Esophagus (tissue), 2 donors: Measurements from ENCODE around the gene SMARCD2. TPM values are rescaled to one million over a fixed set of nuclear protein-coding genes. Genes with fewer than 3 reads are reported as not detected.

Experiments
- H3K27ac ChIP-seq, 2 donors: one replicate each; pipeline ENCODE4 v1.5.1; 2013; ENCODE audit warnings: low read depth in 2 of 2, mild to moderate bottlenecking in 2 of 2, inconsistent platforms in 1 of 2, low read length in 1 of 2, moderate library complexity in 1 of 2
- H3K27me3 ChIP-seq, 2 donors: one replicate each; pipeline ENCODE4 v1.6.1; 2013; ENCODE audit warnings: low read length in 2 of 2, control low read depth in 1 of 2, mild to moderate bottlenecking in 1 of 2; ENCODE audit not compliant: insufficient read depth in 2 of 2, control insufficient read depth in 1 of 2
- H3K36me3 ChIP-seq, 2 donors: one replicate each; pipeline ENCODE4 v1.6.1; 2013; ENCODE audit warnings: low read length in 1 of 2; ENCODE audit not compliant: control insufficient read depth in 2 of 2, insufficient read depth in 2 of 2
- H3K4me1 ChIP-seq, 2 donors: one replicate each; pipeline ENCODE4 v1.6.1; 2013; ENCODE audit warnings: low read length in 1 of 2; ENCODE audit not compliant: control insufficient read depth in 2 of 2, insufficient read depth in 2 of 2
- H3K4me3 ChIP-seq, 2 donors: one replicate each; pipeline ENCODE4 v1.5.1; 2013; ENCODE audit warnings: low read length in 2 of 2, mild to moderate bottlenecking in 2 of 2, low read depth in 1 of 2, moderate library complexity in 1 of 2
- H3K9me3 ChIP-seq, 2 donors: one replicate each; pipeline ENCODE4 v1.6.1; 2013; ENCODE audit warnings: mild to moderate bottlenecking in 2 of 2, low read depth in 1 of 2, low read length in 1 of 2, moderate library complexity in 1 of 2; ENCODE audit not compliant: control insufficient read depth in 2 of 2, insufficient read depth in 1 of 2
- WGBS, 2 donors: extraction: QIAGEN DNeasy Blood & Tissue Kit; methylation state at CpG; one replicate each; pipeline ENCODE4 v1.1.7; 2013; 5-methylcytosine and 5-hydroxymethylcytosine counted together
- polyA plus RNA-seq, 2 donors: library from polyadenylated mRNA; stranded (reverse); fragments of 200-250 nt; gene quantifications; one replicate each; pipeline ENCODE4 v1.2.3, GENCODE V29; 2013
- donor health status: healthy with polysubstance abuse.
- donor health status: Bipolar disorder and iron deficiency.

The SMARCD2 gene
- polyA plus RNA-seq, 2 donors, result 54.4 to 62.4 TPM

DNA sequence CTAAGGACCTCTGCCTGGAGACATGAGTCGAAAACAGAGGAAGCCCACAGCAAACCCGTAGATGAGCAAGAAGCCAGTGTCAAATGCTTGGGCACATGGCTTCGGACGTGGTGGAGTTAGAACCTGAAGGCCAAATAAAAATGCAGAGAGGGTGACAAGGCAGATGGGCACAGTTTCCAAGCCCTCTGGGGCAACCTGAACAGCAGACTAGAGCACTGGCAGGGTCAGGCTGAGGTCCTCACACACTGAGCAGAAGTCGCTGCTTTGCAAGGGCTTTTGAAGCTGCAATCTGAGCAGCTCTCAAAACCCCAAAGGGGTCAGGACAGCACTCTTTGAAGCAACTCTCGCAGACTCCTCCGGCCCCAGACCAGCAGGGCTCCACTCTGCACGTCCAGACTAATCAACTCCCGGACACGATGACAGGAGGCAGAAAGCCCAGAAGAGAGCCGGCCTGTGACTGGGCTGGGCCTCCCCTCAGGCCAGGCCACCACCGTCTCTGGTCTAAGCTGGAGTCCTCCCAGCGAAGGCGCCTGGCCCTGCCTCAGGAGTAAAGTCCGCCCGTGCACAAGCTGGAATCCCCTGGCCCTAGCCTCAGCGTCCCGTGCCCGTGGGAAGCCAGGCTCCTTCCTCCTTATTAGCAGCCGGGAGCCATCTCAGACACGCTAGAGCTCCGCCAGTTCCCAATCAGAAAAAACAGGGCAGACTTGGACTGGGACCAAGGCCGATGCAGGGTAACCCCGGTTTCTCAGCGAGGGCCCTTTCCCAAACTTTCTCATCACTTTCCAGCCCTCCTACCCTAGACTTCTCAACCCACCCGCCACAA, 924 bp downstream of the SMARCD2 start:
- H3K4me1 ChIP-seq, result peaks cover 22 to 23% of the 10 kb centered on the region in 2 donors
- peak overlapping the region; percentile 94 for H3K4me3 ChIP-seq
- H3K27me3 ChIP-seq, result no peaks in the 10 kb centered on the region
- peaks cover 0 to 8% of the 10 kb centered on the region in 2 donors for H3K36me3 ChIP-seq
- peak overlapping the region; percentile 95 to 96 for H3K27ac ChIP-seq
- no peaks in the 10 kb centered on the region for H3K9me3 ChIP-seq
- WGBS, 2 donors, result 2 to 5% methylated on average over 26 of the region's 26 CpGs

- peaks cover 0 to 8% of the 10 kb centered on the region in 2 donors for H3K36me3 ChIP-seq
- peak overlapping the region; percentile 94 for H3K4me3 ChIP-seq
- H3K4me1 ChIP-seq, result peaks cover 22 to 23% of the 10 kb centered on the region in 2 donors
- H3K9me3 ChIP-seq, result no peaks in the 10 kb centered on the region
- WGBS, 2 donors, result 30 to 36% methylated on average over 4 of the region's 4 CpGs
- H3K27ac ChIP-seq, result peak overlapping the region; percentile 95 to 96
- H3K27me3 ChIP-seq, result no peaks in the 10 kb centered on the region
Measured at GRCh38 chr17:63840591-63841349, 1.7 kb downstream of the SMARCD2 start.

DNA sequence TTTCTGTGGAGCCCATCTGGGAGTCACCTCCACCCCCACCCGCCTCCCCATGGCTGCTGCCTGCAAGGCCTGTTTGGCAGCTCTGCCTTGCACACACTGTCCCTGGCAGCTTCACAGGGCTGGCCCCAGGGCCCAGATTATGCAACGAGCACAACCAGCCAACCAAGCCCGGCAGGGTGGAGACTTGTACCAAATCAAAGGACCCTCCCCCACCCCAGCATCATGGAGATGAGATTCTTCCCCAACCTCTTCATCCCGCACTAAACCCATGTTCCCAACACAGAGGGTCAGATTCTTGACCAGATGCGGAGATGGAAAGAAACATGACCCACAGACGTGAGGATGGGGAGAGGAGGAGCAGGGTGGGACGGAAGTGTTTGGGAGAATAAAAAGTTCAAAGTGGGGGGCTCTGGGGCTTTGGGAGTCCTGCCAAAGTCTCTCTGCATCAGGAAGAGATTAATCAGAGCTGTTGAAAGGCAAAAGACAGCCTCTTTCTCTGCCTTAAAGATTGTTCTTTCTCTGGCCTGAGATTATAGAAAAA, 3.8 kb downstream of the SMARCD2 start:
- peak overlapping the region; percentile 93 to 95 for H3K27ac ChIP-seq
- WGBS, 2 donors, result 25% methylated on average over 7 of the region's 7 CpGs
- peaks cover 22 to 23% of the 10 kb centered on the region in 2 donors for H3K4me1 ChIP-seq
- H3K27me3 ChIP-seq, result no peaks in the 10 kb centered on the region
- H3K9me3 ChIP-seq, result no peaks in the 10 kb centered on the region
- peak overlapping the region in 1 of 2 donors; percentile 12 for H3K4me3 ChIP-seq
- H3K36me3 ChIP-seq, result peaks cover 6 to 22% of the 10 kb centered on the region in 2 donors

GRCh38 chr17:63837962-63838600, 4.4 kb downstream of the SMARCD2 start:
- peaks cover 11 to 29% of the 10 kb centered on the region in 2 donors for H3K36me3 ChIP-seq
- no peaks in the 10 kb centered on the region for H3K27me3 ChIP-seq
- peak overlapping the region; percentile 89 to 93 for H3K27ac ChIP-seq
- peaks cover 22 to 23% of the 10 kb centered on the region in 2 donors for H3K4me1 ChIP-seq
- H3K9me3 ChIP-seq, result no peaks in the 10 kb centered on the region
- H3K4me3 ChIP-seq, result no peak overlapping the region
- 54 to 76% methylated on average over 5 of the region's 5 CpGs for WGBS, 2 donors

- Histone ChIP-seq H3K9me3 (no peaks in the 10 kb centered on the region), H3K27ac (peak overlapping the region; percentile 89 to 93), H3K27me3 (no peaks in the 10 kb centered on the region), H3K4me3 (no peak overlapping the region), H3K36me3 (peaks cover 17 to 35% of the 10 kb centered on the region in 2 donors), H3K4me1 (peaks cover 22 to 23% of the 10 kb centered on the region in 2 donors)
- WGBS, 2 donors, result 77 to 83% methylated on average over 12 of the region's 12 CpGs
Measured at GRCh38 chr17:63837480-63837879, 5.0 kb downstream of the SMARCD2 start.

DNA sequence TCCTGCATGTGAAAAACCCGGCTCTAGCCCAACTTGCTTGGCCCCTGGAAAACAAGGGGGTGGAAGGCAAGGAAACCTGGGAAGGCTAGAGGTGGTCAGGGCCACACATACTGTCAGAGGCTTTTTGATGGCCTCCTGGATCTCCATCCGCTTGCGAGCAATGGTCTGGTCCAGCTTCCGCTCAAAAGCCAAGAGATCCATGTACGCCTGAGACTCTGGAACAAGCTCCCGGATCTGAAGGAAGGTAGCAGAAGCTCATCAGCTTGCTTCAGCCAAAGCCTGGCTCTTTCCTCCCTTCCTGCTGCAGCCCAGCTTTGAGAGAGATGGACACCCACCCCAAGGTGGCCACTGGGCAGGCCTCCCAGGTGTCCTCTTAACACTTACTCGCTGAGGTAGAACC, 5.7 kb downstream of the SMARCD2 start:
- Histone ChIP-seq H3K27me3 (no peaks in the 10 kb centered on the region), H3K4me1 (peaks cover 22 to 23% of the 10 kb centered on the region in 2 donors), H3K9me3 (no peaks in the 10 kb centered on the region), H3K4me3 (no peak overlapping the region), H3K27ac (peak overlapping the region in 1 of 2 donors; percentile 0), H3K36me3 (peaks cover 22 to 41% of the 10 kb centered on the region in 2 donors)
- 96 to 97% methylated on average over 7 of the region's 7 CpGs for WGBS, 2 donors

GRCh38 chr17:63835167-63835720, 7.2 kb downstream of the SMARCD2 start:
- Histone ChIP-seq H3K4me1 (peaks cover 17 to 20% of the 10 kb centered on the region in 2 donors), H3K27ac (peak overlapping the region in 1 of 2 donors; percentile 24), H3K4me3 (no peak overlapping the region), H3K27me3 (no peaks in the 10 kb centered on the region), H3K9me3 (no peaks in the 10 kb centered on the region), H3K36me3 (peaks cover 34 to 56% of the 10 kb centered on the region in 2 donors)
- 85 to 87% methylated on average over 9 of the region's 9 CpGs for WGBS, 2 donors

- Histone ChIP-seq H3K36me3 (peaks cover 38 to 63% of the 10 kb centered on the region in 2 donors), H3K27me3 (no peaks in the 10 kb centered on the region), H3K27ac (peak overlapping the region; percentile 22 to 36), H3K4me1 (peaks cover 17 to 20% of the 10 kb centered on the region in 2 donors), H3K9me3 (no peaks in the 10 kb centered on the region), H3K4me3 (no peak overlapping the region)
- 33 to 39% methylated on average over 13 of the region's 13 CpGs for WGBS, 2 donors
Measured at GRCh38 chr17:63834431-63835166, 7.9 kb downstream of the SMARCD2 start.
